HG03520 (cell line): ENCODE data around the gene JPT2.
A peak's percentile ranks its signal among the peaks of the same experiment; 100 is the strongest.

Source experiments
- ATAC-seq: cut with Tn5 transposase; IDR thresholded peaks from one replicate; pipeline ENCODE4 v1.9.1; 2021; ENCODE audit warnings: mild to moderate bottlenecking, moderate library complexity; ENCODE audit not compliant: unreplicated experiment

JPT2 gene

DNA sequence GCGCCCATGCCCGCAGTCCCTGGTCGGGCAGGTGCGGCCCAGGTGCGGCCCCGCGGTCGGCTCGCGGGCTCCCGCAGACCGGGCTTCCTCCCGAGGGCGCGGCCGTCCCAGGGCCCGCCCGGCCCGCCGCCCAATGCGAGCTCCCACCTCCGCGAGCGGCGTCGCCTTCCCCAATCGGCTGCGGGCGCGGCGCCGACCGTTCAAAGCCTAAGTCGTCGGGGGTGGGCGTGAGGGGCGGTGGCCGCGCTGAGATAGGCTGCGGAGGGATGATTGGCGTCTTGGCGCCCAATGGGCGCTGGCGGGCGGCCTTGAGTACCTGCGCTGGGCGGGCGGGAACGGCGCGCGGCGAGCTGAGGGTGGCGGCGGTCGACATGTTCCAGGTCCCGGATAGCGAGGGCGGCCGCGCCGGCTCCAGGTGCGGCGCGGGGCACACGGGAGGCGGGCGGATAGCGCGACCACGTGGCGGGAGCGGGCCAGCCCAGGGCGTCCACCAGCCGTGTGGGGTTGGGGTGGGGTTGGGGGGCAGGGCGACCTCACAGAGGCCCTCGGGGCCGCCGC is at the start of gene JPT2:
Gene JPT2, plus strand, starts transcription at position 338 of the 558 bp plus-strand sequence. Its CDS starts 34 bp downstream, at position 372.
- peak; percentile 92 for ATAC-seq

DNA sequence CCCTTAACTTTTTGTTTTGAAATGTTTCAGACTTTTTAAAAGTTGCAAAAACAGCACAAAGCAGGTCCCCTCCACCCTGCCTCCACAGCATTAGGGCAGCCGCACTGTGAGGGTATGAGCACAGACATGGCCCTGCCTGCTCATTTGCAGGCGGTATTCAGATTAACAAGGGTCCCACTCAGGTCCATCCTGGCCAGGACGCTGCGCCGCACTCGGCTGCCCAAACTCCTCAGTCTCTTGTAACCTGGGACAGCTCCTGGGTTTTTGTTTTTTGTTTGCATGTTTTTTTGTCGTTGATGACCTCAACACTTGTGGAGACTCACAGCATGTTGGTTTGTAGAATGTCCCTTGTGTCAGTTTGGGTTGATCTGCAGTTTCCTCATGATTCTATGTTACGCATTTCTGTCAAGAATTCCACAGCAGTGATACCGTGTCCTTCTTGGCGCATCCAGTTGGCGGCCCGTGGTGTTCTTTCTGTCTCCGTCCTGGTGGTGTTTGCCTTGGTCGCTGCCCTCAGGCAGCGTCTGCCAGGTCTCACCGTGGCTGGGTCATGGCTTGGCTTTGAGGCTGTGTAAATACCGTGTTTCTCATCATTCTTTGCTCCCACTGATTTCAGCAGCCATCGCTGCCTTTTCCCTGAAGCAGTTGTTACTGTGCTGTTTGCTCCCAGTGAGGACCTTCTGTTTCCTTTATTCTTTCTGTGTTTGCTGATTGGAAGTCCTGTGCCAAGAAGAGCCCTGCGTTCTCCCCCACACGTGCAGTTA is 47.4 kb upstream of the JPT2 start:
- no peak for ATAC-seq

DNA sequence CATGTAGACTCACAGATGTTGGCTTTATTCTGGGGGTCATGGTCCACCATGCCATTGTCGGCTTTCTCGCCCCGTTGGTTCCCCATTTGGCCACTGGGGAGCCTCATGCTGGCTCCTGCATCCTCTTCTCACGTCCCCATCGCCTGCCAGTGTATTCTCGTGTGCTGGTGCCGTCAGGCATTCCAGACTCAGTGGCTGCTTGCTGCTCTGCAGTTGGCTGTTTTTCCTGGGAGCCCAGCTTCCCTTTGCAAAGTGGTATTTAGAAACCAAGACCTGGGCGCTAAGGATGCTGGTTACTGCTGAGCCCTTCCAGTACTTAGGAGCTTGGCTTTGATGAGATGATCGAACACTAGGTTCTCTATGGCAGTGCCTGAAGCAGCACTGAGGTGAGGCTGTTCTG is 46.8 kb upstream of the JPT2 start:
- no peak for ATAC-seq

- ATAC-seq, result no peak
Measured at GRCh38 chr16:1631931-1632637, 46.0 kb upstream of the JPT2 start.

- ATAC-seq, result no peak
Measured at GRCh38 chr16:1632638-1632970, 45.5 kb upstream of the JPT2 start.

- ATAC-seq, result no peak
Measured at GRCh38 chr16:1633310-1633709, 44.8 kb upstream of the JPT2 start.

- no peak for ATAC-seq
Measured at GRCh38 chr16:1634541-1634940, 43.5 kb upstream of the JPT2 start.

DNA sequence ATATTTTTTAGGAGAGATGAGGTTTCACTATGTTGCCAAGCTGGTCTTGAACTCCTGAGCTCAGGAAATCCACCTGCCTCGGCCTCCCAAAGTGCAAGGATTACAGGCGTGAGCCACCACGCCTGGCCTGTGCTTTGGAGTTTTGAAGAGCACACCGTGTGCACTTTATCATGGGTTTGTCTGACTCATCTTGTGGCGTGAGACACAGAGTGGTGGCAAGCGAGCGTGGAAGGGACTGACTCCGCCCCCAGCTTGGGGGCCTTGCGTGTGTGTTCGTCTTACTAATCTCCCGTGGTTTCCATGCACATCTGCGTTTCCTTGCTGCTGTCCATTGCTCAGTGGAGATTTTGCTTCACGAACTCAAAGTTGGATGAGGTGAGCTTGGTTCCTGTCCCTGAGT is 43.0 kb upstream of the JPT2 start:
- no peak for ATAC-seq

- ATAC-seq, result no peak
Measured at GRCh38 chr16:1637526-1637925, 40.6 kb upstream of the JPT2 start.

DNA sequence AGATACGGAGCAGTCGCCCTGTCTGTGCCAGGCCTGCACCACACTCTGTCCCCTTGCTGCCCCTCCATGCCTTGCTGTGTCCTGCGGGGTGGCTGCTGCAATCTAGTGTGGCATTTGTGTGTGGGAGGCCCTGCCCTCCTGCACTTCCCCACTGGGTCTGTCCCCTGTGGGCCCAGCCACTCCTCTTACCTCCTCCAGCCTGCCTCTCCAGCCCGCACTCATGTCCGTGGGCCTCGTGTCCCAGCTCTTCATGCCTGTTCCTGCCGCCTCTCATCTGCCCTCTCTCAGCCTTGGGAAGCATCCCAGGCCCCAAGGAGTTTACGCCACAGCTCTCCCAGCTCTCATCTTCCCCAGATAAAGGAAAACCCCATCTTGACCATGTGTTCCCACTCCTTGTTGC is 39.3 kb upstream of the JPT2 start:
- no peak for ATAC-seq

DNA sequence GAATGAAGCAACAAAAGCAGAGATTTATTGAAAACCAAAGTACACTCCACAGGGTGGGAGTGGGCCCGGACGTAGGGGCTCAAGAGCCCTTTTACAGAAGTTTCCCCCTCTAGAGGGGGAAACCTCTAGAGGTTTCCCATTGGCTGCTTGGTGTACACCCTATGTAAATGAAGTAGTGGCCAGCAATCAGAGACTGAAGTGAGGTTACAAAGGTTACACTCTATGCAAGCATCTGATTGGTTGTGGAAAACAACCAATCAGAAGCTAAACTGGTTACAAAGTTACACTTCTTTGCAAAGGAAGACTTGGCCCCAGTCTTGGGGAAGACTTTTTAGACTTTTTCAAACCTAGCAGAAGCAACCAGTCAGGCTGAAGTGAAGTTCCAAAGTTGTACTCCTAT is 38.8 kb upstream of the JPT2 start:
- no peak for ATAC-seq

DNA sequence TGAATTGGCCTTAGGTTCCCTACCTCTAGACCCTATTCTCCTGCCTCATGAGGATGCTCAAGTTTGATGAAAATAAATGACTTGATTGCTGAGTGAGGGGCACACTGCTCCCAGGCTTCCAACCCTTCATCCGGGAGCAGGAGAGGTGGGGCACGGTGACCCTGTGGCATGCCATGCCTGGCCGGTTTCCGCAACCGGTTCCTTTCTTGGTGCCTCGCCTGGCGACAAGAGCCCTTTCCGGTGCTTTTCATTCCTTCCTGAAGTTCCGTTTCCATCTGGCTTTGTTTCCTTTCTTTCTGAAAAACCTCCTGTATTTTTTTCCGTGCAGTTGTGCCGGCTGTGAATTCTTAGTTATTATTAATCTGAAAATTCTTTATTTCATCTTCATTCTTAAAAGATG is 38.2 kb upstream of the JPT2 start:
- no peak for ATAC-seq

DNA sequence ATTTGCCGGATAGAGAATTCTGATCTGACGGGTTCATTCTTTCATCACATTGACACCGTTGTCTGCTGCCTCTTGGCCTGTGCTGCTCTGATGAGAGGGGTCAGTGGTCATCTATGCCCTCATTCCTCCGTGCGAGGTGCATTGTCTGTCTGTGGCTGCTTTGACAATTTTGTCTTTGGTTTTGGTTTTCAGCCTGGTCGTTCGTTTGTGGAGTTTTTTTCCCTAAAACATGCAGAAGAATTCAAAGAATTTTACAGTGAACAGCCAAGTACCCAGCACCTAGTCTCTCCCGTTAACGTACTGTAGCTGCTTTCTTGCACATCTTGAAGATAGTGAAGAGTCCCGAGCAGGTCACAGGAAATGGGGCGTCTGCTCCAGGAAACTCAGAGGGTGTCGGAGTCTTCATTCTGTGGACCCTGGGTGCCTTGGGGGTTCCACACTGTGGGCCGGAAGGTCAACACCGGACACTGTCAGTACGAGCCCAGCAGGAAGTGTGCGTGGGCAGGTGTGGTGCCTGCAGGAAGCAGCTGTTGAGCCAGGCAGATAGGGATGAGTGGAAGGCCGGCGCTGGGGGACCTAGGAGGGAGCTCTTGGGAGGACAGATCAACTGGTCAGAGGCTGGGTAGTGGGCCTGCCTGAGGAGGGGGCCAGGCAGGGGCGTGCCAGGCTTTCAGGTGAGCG is 37.7 kb upstream of the JPT2 start:
- no peak for ATAC-seq

- ATAC-seq, result no peak
Measured at GRCh38 chr16:1641261-1641660, 36.8 kb upstream of the JPT2 start.

DNA sequence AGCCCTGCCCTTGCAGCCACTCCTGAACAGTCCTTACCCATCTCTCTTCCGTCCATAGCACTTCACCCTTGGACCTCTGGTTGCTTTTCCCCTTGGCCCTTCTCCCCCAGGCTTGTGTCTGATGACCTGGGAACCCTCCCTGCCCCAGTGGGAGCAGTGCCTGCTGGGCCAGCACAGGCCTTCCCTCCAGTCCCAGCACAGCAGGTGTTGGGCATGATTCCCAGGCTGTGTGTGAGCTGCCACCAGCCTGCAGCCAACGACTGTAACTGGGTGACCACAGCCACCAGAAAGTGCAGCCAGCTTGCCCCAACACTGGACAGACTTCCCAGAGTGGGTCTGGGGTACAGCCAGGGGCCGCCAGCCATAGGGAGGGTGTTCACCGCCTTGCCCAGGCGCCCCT is 35.9 kb upstream of the JPT2 start:
- ATAC-seq, result no peak

GRCh38 chr16:1642753-1643152 is 35.3 kb upstream of the JPT2 start:
- no peak for ATAC-seq

GRCh38 chr16:1643521-1643920 is 34.6 kb upstream of the JPT2 start:
- no peak for ATAC-seq

- ATAC-seq, result no peak
Measured at GRCh38 chr16:1645914-1646525, 32.1 kb upstream of the JPT2 start.

GRCh38 chr16:1647856-1648255 is 30.2 kb upstream of the JPT2 start:
- no peak for ATAC-seq

- ATAC-seq, result no peak
Measured at GRCh38 chr16:1650131-1650530, 27.9 kb upstream of the JPT2 start.
